HG03378 (cell line): ENCODE results near the gene TRIL.

Experiments used
- ATAC-seq: cut with Tn5 transposase; IDR thresholded peaks from one replicate; pipeline ENCODE4 v1.9.1; 2021; ENCODE audit warnings: mild to moderate bottlenecking, moderate library complexity; ENCODE audit not compliant: unreplicated experiment

TRIL gene

GRCh38 chr7:28984217-28984616 lies 26.1 kb upstream of the TRIL start:
- no peak for ATAC-seq

DNA sequence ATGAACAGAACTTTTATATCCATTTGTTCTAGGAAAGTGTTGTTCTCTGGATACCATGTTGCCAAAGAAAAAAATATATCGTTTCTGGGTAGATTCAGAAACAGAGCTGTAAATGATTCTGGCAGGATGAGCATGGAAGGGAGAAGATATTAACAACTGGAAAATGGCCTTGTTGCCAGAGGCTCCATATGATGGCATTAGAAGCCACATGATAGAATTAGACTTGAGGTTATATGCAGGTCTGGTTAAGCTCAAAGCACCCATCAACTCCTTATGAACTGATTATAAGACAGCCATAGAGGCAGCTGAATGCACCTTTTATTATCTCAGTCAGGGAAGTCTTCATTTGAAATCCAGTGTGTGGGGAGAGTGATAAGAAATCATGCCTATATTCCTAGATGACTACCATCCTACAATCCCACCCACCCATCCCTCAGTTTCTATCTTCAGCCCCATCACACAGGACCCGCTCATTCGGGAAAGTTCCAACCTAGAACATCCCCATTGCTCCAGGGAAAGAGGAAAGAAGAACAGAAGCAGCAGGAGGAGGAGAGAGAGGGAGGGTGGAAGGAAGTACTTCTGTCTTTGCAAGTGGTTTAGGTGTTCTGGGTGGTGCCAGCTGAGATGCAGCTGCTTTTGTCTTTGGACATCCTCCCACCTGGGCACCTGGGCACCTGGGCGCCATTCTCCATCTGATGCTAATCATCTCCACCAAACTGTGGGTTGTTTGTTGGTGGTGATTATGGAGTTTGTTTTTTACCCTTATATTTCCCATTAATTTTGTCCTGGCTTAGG lies 25.5 kb upstream of the TRIL start:
- no peak for ATAC-seq

DNA sequence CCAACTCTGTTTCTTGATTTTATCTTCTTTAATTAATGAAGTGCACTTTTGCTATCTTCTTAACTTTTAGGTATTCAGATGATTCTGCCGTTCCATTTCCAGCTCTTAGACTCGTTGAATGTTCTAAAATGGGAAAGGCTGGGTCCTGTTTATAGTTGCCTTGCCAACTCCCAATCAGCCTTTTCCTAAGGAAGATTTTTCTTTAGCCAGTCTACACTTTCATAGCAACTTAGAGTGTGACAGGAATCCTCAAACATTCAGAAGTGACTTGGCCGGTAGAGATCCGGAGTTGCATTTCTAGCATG lies 23.0 kb upstream of the TRIL start:
- no peak for ATAC-seq

- ATAC-seq = no peak
Observed at GRCh38 chr7:28980451-28981160, 22.5 kb upstream of the TRIL start.

- no peak for ATAC-seq
Observed at GRCh38 chr7:28979776-28980175, 21.6 kb upstream of the TRIL start.

DNA sequence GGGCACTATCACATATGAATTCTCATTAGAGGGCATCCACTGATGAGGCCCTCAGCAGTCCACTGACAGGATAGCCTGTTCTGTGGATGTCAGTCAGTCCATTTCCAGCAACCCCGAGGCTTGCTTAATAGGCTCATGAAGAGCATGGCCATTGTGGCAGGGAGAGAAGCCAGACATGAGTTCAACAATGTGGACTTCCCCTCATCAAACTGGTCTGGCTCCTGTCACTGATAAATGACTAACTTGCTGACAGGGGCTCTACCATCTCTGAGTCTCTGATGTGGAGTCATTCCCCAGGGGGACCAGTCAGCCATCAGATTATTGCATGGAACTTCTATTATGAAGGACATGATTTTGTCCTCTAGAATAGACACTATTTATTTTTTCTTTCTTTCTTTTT lies 19.8 kb upstream of the TRIL start:
- no peak for ATAC-seq

GRCh38 chr7:28976022-28976421 lies 17.9 kb upstream of the TRIL start:
- no peak for ATAC-seq

DNA sequence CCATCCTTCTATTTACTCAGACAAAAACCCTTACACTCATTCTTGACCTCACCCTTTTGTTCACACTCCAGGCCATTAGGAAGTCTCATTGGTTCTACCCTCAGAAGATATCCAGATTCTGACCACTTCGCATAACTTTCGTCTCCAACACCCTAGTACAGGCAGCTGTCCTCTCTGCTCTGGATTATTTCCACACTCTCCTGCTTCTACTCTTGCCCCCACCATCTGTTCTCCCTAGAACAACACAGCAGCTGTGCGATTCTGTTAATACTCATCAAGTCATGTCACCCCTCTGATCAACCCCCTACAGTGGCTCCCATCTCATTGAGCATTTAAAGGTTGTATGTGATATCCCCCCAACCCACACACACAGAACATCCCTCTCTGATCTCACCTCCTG lies 15.5 kb upstream of the TRIL start:
- no peak for ATAC-seq

DNA sequence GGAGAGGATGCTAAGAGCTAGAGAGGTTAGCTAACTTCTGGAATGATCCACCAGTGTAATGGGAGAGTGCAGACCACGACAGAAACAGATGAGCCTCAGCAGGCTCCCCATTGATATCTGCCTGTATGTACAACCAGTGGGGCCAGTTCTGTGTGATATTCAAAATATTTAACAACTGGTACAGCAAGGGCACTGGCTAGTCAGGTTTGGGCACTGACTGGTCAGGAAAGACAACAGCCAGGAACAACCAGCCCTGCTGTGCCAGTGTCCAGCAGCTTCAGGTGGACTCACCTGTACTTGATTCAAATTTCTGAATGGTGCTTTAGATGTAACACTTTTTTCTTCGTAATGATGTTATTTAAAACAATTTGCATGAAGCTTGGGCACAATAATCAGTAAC lies 5.9 kb upstream of the TRIL start:
- no peak for ATAC-seq

- no peak for ATAC-seq
Observed at GRCh38 chr7:28961972-28962371, 3.8 kb upstream of the TRIL start.

- no peak for ATAC-seq
Observed at GRCh38 chr7:28960071-28960840, 2.1 kb upstream of the TRIL start.

GRCh38 chr7:28958980-28959347 lies 834 bp upstream of the TRIL start:
- no peak for ATAC-seq

DNA sequence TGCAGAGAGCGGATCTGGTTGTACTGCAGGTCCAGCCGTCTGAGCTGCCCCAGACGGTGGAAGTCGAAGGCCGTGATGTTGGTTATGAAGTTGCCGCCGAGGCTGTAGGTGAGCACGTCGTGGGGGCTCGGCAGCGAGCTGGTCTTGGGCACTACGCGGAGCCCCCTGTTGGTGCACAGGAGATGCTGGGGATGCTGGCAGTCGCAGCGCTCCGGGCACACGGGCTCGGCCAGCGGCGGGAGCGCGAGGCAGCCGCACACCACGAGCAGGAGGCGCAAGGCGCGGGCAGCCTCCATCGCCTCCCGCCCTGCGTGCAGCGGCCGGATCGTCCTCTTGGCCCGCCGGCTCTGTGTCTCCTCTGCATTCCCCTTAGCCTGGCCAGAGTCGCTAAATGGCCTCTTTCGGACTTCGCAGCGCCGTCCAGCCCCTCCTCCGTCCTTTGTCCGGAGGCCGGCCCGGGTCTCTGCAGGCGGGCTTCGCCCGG lies 337 bp downstream of the TRIL start:
- ATAC-seq = no peak

DNA sequence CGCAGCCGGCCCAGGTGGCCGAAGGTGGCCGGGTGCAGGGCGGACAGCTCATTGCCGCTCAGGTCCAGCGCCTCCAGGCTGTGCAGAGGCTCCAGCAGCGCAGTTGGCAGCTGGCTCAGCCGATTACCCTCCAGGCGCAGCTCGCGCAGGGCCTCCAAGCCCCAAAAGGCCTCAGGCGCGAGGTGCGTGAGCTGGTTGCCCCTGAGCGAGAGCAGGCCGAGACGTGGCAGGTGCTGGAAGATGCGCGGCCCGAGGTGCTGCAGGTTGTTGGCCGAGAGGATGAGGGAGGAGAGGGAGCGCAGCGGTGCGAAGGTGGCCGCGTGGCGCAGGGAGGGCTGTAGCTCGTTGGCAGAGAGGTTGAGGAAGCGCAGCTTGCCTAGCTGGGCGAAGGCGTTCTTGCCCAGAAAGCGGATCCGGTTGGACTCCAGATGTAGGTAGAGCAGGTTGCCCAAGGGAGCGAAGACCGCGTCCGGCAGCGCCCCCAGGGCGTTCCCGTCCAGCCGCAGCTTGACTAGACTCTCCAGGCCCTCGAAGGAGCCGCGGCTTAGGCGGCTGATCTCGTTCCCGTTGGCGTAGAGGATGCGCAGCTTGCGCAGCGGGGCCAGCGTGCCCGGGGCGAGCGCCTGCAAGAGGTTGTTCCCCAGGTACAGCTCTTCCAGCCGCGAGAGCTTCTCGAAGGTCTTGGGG lies 923 bp downstream of the TRIL start:
- ATAC-seq = no peak

DNA sequence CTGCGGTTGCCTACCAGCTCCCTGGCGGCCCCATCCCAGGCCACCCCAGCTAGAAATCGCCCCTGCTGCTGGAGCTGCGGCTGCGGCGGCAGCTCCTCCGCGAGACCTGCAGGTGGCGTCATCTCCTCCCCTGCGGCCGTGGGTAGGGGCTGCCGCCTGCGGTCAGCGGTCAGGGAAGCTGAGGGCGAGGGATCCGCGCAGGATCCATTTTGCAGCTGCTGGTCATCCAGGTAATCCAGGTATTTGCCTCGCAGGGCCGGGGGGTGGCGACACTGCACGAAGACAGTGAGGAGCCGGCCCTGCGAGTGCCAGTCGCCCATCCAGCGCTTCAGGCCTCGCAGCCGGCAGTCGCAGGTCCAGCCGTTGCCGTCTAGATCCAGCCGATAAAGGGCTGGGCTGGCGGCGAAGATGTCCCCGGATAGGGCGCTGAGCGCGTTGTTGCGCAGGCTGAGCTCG lies 1.5 kb downstream of the TRIL start:
- no peak for ATAC-seq

DNA sequence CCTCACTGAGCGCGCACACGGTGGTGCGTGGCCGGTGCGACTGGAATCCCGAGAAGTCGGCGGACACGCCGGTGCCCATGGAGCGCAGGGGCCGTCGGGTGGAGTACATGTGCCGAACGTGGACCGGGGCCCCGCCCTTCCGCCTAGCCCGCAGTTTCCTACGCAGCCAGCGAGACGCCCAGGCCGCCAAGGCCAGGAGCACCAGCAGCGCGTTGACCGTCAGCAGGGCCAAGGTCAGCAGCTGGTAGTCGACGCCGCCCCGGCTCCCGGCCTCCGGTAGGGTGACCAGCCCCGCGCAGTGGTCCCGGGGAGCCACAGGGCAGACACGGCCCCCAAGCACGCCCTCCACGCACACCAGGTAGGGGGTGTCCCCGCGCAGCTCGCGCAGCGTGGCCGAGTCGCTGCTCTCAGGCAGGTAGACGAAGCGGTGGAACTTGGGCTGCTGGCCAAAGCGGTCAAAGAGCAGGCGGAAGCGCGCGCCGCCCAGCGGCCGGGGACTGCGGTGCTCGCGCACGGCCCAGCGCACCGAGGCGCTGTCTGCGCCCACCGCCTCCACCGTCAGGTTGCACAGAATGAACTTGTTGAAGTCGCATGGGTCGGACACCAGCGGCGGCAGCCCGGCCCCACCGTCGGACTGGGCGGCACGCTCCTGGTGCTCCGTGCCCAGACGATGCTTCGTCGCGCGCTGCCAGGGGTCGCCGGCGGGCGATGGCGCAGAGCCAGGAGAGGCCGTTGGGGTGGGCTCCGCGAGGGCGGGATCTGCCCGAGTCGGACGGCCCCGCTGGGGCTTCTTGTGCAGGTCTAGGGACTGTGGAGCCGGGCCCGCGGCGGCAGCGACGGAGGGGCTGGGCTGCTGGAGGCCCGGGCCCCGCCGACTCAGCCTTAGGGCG lies 2.2 kb downstream of the TRIL start:
- no peak for ATAC-seq

DNA sequence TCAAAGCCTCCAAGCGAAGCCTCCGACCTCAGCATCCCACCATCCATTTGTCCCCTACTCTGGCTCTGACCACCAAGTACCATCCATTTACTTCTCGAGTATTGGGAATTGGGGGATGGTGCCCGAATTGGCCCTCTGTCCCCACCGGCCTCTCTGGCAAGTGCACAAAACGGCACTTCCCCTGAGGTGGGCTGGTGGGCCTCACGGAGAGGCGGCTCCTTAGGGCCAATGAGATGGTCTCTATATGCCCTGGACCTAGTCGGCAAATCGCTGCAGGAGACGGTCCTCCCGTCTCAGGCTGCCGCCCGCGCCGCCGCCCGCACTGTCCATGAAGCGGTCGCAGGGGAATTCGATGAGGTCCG lies 2.8 kb downstream of the TRIL start:
- no peak for ATAC-seq

GRCh38 chr7:28954946-28955345 lies 3.2 kb downstream of the TRIL start:
- no peak for ATAC-seq

- no peak for ATAC-seq
Observed at GRCh38 chr7:28954471-28954870, 3.7 kb downstream of the TRIL start.

GRCh38 chr7:28953633-28954032 lies 4.5 kb downstream of the TRIL start:
- no peak for ATAC-seq
